T-helper 1 cell treated with Interleukin-12 subunit alpha and Interleukin-12 subunit beta and Interleukin-4 antibody, amounts not matched to agents 30 μg/mL and 1 μg/mL, for 36 hours (primary cell): Measurements from ENCODE around the gene TNFSF9.
"Not testable (repeated sequence)": the region's sequence is repeated elsewhere in the genome, so short reads cannot be mapped to it uniquely, and the experiment has no call there.

ENCODE experiments used
- H3K27ac Mint-ChIP-seq: one replicate; pipeline ENCODE4 v1.8.0; 2021; ENCODE audit warnings: mild to moderate bottlenecking, mixed read lengths
- H3K27me3 Mint-ChIP-seq: one replicate; pipeline ENCODE4 v1.8.0; 2021; ENCODE audit warnings: low read depth, mixed read lengths
- H3K36me3 Mint-ChIP-seq: one replicate; pipeline ENCODE4 v1.8.0; 2021; ENCODE audit warnings: low read depth, mixed read lengths
- H3K4me1 Mint-ChIP-seq: one replicate; pipeline ENCODE4 v1.8.0; 2021; ENCODE audit warnings: low read depth, mixed read lengths
- H3K4me3 Mint-ChIP-seq: one replicate; pipeline ENCODE4 v1.8.0; 2021; ENCODE audit warnings: mild to moderate bottlenecking, moderate library complexity, mixed read lengths
- H3K9me3 Mint-ChIP-seq: one replicate; pipeline ENCODE4 v1.8.0; 2021; ENCODE audit warnings: mixed read lengths

TNFSF9 gene

GRCh38 chr19:6499052-6499790, 31.6 kb upstream of the TNFSF9 start:
- H3K27ac Mint-ChIP-seq, result no peak overlapping the region
- peaks cover 23% of the 10 kb centered on the region for H3K27me3 Mint-ChIP-seq
- H3K9me3 Mint-ChIP-seq, result no peaks in the 10 kb centered on the region
- H3K4me1 Mint-ChIP-seq, result peaks cover 14% of the 10 kb centered on the region
- peaks cover 2% of the 10 kb centered on the region for H3K36me3 Mint-ChIP-seq
- no peak overlapping the region for H3K4me3 Mint-ChIP-seq

- peak overlapping the region; percentile 74 for H3K4me3 Mint-ChIP-seq
- H3K4me1 Mint-ChIP-seq, result peaks cover 22% of the 10 kb centered on the region
- peaks cover 23% of the 10 kb centered on the region for H3K27me3 Mint-ChIP-seq
- H3K36me3 Mint-ChIP-seq, result no peaks in the 10 kb centered on the region
- no peaks in the 10 kb centered on the region for H3K9me3 Mint-ChIP-seq
- H3K27ac Mint-ChIP-seq, result no peak overlapping the region
Observed at GRCh38 chr19:6500837-6501739, 29.7 kb upstream of the TNFSF9 start.

DNA sequence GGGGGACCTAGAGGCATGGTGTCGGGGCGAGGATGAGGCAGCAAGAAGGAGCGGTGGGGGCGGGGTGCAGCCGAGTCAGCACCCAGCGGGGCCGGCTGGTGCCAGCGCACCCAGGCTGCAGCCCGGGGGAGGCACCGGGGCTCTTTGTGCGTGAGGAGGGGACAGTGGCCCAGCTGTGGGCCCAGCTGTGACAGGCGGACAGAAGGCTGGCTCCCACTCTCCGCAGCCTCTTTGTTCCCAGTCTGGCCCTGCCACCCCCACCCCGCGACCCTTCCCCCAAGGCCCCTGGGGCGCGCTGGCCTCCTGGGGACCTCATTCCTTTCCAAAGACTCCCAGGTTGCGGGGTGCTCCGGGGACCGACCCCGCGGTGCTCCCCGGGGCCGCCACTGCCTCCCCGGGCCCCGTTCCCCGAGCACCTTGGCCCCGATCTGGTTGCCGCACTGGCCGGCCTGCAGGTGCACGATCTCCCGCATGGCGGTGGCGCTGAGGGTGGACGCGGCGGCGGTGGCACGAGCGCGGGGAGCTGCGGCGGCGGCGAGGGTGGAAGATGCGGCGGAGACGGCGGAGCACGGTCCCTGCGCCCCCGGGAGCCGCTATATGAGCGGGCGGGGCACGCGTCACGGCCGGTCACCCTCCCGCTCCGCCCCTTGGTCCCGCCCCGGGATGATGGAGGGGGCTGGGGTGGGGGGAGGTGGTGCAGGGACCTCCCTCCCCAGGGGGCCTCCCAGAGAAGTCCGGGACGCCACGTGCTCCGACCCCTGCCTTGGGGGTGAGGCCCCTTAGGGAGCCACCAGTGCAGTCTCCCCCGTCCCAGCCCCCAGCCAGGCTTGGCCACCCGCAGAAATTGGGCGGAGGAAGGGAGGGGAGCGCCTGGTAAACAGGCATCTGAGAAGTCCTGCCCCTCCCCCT, 28.8 kb upstream of the TNFSF9 start, which contains the start of gene TUBB4A:
Gene TUBB4A, minus strand, starts transcription at position 570 of the 909 bp plus-strand sequence. Its CDS starts 97 bp downstream, at position 473.
- Mint-ChIP-seq H3K9me3 (no peaks in the 10 kb centered on the region), H3K4me3 (peak within 1 kb of the TSS; percentile 74), H3K4me1 (peaks cover 22% of the 10 kb centered on the region), H3K27me3 (peaks cover 23% of the 10 kb centered on the region), H3K27ac (no peak within 1 kb of the TSS), H3K36me3 (no peaks in the 10 kb centered on the region)

GRCh38 chr19:6503407-6504201, 27.2 kb upstream of the TNFSF9 start:
- Mint-ChIP-seq H3K36me3 (no peaks in the 10 kb centered on the region), H3K27me3 (peaks cover 23% of the 10 kb centered on the region), H3K9me3 (no peaks in the 10 kb centered on the region), H3K27ac (no peak overlapping the region), H3K4me1 (peaks cover 17% of the 10 kb centered on the region), H3K4me3 (no peak overlapping the region)

DNA sequence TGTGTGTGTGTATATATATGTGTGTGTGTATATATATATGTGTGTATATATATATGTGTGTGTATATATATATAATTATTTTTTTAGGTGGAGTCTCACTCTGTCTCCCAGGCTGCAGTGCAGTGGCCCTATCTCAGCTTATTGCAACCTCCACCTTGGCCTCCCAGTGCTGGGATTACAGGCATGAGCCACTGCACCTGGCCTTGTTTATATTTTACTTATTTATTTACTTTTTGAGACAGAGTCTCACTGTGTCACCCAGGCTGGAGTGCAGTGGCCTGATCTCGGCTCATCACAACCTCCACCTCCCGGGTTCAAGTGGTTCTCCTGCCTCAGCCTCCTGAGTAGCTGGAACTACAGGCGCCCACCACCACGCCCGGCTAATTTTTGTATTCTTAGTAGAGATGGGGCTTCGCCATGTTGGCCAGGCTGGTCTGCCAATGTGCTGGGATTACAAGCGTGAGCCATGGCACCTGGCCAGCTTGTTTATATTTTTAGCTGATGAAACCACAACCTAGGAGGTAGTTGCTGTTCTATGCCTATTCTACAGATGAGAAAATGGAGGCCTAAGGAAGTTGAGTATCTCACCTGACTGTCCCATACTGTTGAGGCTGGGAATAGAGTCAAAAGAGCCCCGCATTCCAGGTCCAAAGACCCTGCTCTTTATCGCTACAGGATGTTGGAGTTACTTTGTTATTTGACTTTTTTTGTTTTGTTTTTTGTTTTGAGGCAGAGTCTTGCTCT, 22.6 kb upstream of the TNFSF9 start:
- H3K4me1 Mint-ChIP-seq, result peaks cover 10% of the 10 kb centered on the region
- H3K27me3 Mint-ChIP-seq, H3K4me3 Mint-ChIP-seq, H3K27ac Mint-ChIP-seq, H3K36me3 Mint-ChIP-seq, H3K9me3 Mint-ChIP-seq: not testable (repeated sequence)

- Mint-ChIP-seq H3K27me3 (no peaks in the 10 kb centered on the region), H3K4me3 (no peak overlapping the region), H3K9me3 (no peaks in the 10 kb centered on the region), H3K36me3 (no peaks in the 10 kb centered on the region), H3K4me1 (peaks cover 7% of the 10 kb centered on the region), H3K27ac (no peak overlapping the region)
Observed at GRCh38 chr19:6509118-6509971, 21.5 kb upstream of the TNFSF9 start.

GRCh38 chr19:6510618-6511017, 20.2 kb upstream of the TNFSF9 start:
- no peaks in the 10 kb centered on the region for H3K36me3 Mint-ChIP-seq
- H3K9me3 Mint-ChIP-seq, result no peaks in the 10 kb centered on the region
- no peak overlapping the region for H3K4me3 Mint-ChIP-seq
- H3K4me1 Mint-ChIP-seq, result peaks cover 3% of the 10 kb centered on the region
- no peak overlapping the region for H3K27ac Mint-ChIP-seq
- H3K27me3 Mint-ChIP-seq, result no peaks in the 10 kb centered on the region

DNA sequence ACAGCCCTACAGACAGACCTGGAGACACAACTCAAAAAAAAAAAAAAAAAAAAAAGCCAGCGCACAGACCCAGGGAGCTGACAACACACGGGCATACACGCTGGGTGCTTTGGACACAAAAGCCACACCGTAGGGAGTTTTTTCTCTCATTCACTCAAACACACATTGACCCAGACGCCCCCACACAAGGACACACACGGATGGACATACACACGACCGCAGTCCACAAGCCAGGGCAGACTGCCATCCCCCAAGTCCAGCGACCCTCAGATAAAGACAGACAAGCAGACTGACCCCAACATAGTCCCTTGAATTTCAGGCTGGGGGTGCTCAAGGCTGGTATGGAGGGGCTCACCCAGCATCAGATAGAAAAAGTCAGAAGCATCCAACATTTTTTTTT, 16.7 kb upstream of the TNFSF9 start:
- no peak overlapping the region for H3K27ac Mint-ChIP-seq
- H3K4me3 Mint-ChIP-seq, result no peak overlapping the region
- H3K4me1 Mint-ChIP-seq, result peaks cover 24% of the 10 kb centered on the region

DNA sequence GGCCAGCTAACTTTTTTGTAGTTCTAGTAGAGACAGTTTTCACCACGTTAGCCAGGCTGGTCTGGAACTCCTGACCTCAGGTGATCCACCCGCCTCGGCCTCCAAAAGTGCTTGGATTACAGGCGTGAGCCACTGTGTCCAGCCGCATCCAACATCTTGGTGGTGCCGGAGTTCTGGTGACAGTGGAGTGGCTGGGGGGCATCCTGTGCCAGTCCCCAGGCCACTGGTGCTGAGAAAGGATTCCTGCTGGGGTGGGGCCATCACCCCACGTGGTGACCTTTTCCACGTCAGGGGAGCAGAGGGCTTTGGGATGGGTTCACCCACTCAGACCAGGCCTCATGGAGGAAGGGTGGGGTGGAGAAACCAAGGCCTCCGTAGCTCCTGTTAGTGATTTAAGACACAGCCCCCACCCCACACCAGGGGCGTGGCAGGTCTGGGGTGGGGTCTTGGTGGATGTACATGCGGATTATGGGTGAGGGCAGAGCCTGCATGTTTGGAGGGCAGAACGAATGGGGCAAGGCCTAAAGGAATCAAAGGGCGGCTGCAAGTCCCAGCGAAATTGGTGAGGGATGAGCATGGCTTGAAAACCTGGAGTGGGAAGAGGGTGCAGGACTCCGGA, 15.8 kb upstream of the TNFSF9 start:
- no peak overlapping the region for H3K27ac Mint-ChIP-seq
- peak overlapping the region; percentile 32 for H3K4me3 Mint-ChIP-seq
- H3K4me1 Mint-ChIP-seq, result peaks cover 29% of the 10 kb centered on the region
- H3K36me3 Mint-ChIP-seq, result no peaks in the 10 kb centered on the region
- peaks cover 1% of the 10 kb centered on the region for H3K27me3 Mint-ChIP-seq
- no peaks in the 10 kb centered on the region for H3K9me3 Mint-ChIP-seq

More for the DNA sequence above, 16.7 kb upstream of the TNFSF9 start:
- no peaks in the 10 kb centered on the region for H3K27me3 Mint-ChIP-seq
- no peaks in the 10 kb centered on the region for H3K9me3 Mint-ChIP-seq
- no peaks in the 10 kb centered on the region for H3K36me3 Mint-ChIP-seq

DNA sequence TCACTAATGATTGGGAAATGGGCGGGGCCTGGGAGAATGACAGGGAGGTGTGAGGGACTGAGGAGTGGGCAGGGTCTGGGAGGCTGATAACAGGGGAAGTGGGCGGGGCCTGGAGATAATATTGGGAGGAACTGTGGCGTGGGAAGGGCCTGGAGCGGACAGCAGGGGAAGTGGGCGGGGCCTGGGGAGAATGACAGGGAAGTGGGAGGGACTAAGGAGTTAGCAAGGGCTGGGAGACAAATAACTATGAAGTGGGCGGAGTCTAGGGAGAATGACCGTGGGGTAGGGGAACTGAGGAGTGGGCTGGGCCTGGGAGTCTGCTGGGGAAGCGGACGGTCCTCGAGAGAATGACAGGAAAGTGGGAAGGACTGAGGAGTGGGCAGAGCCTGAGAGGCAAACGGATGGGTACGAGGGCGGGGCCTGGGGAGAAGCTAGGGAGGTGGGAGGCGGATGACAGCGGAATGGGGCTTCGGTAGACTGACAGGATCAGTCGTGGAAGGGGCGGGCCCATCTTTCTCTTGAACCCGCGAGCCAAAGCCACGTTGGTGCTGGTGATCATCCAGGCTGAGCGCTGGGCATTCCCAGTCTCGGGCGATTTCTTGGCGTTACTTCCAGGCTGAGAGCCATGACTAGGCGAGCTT, 14.7 kb upstream of the TNFSF9 start:
- H3K4me3 Mint-ChIP-seq, result peak overlapping the region; percentile 94
- H3K27me3 Mint-ChIP-seq, result peaks cover 3% of the 10 kb centered on the region
- H3K4me1 Mint-ChIP-seq, result peaks cover 30% of the 10 kb centered on the region
- H3K36me3 Mint-ChIP-seq, result no peaks in the 10 kb centered on the region
- peak overlapping the region; percentile 91 for H3K27ac Mint-ChIP-seq
- no peaks in the 10 kb centered on the region for H3K9me3 Mint-ChIP-seq

- Mint-ChIP-seq H3K36me3 (no peaks in the 10 kb centered on the region), H3K9me3 (no peaks in the 10 kb centered on the region), H3K27me3 (peaks cover 3% of the 10 kb centered on the region), H3K4me1 (peaks cover 30% of the 10 kb centered on the region), H3K4me3 (peak overlapping the region; percentile 94), H3K27ac (peak overlapping the region; percentile 86)
Observed at GRCh38 chr19:6516659-6517291, 14.1 kb upstream of the TNFSF9 start.
